Muscle layer of duodenum (tissue), 2 donors: ENCODE measurements around the gene CTNNBL1.

Experiments used
- H3K27ac ChIP-seq: one replicate; pipeline ENCODE4 v1.7.0; 2013; ENCODE audit warnings: mild to moderate bottlenecking, low read length
- H3K27me3 ChIP-seq: one replicate; pipeline ENCODE4 v1.7.0; 2013; ENCODE audit warnings: low read depth, mild to moderate bottlenecking, control low read depth, low read length
- H3K36me3 ChIP-seq, 2 donors: one replicate each; pipeline ENCODE4 v1.7.0; 2013; ENCODE audit warnings: low read length in 2 of 2, control low read depth in 1 of 2, mild to moderate bottlenecking in 1 of 2; ENCODE audit not compliant: insufficient read depth in 2 of 2, control insufficient read depth in 1 of 2
- H3K4me1 ChIP-seq, 2 donors: one replicate each; pipeline ENCODE4 v1.7.0; 2013; ENCODE audit warnings: low read length in 2 of 2, mild to moderate bottlenecking in 2 of 2, control low read depth in 1 of 2, moderate library complexity in 1 of 2; ENCODE audit not compliant: insufficient read depth in 2 of 2, control insufficient read depth in 1 of 2
- H3K4me3 ChIP-seq, 2 donors: one replicate each; pipeline ENCODE4 v1.7.0; 2013; ENCODE audit warnings: low read length in 2 of 2, low read depth in 1 of 2, mild to moderate bottlenecking in 1 of 2
- H3K9me3 ChIP-seq, 2 donors: one replicate each; pipeline ENCODE4 v1.7.0; 2013; ENCODE audit warnings: low read length in 2 of 2, control low read depth in 1 of 2, mild to moderate bottlenecking in 1 of 2; ENCODE audit not compliant: control insufficient read depth in 1 of 2
- donor health status: healthy.

CTNNBL1 gene

GRCh38 chr20:37867289-37868195 lies 173.7 kb downstream of the CTNNBL1 start:
- H3K27ac ChIP-seq, result no peak overlapping the region
- H3K4me1 ChIP-seq, result peaks cover 0 to 10% of the 10 kb centered on the region in 2 donors
- no peaks in the 10 kb centered on the region for H3K9me3 ChIP-seq
- peaks cover 0 to 35% of the 10 kb centered on the region in 2 donors for H3K36me3 ChIP-seq
- H3K27me3 ChIP-seq, result no peaks in the 10 kb centered on the region
- no peak overlapping the region for H3K4me3 ChIP-seq

DNA sequence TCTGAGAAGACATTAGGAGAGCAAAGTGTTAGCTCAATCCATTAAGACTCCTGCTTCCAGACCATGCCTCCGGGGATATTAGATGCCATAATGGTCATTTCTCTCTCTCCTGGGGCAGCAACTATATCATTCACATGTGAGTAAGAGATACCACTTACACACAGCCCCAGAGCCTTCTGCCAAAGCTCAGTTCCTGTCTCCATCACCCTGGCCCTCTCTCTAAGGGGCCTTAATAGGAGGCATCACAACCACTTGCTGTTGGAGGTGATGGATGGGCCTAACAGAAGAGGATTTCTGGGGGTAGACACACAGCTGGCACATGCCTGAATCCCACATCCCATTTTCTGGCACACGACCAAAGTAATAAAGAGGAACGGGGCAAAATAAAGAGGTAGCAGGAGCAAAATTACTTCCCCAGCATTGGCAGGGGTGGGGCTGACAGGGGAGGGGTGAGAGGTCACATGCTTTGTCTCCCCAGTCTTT lies 175.1 kb downstream of the CTNNBL1 start:
- H3K36me3 ChIP-seq, result peaks cover 6 to 48% of the 10 kb centered on the region in 2 donors

DNA sequence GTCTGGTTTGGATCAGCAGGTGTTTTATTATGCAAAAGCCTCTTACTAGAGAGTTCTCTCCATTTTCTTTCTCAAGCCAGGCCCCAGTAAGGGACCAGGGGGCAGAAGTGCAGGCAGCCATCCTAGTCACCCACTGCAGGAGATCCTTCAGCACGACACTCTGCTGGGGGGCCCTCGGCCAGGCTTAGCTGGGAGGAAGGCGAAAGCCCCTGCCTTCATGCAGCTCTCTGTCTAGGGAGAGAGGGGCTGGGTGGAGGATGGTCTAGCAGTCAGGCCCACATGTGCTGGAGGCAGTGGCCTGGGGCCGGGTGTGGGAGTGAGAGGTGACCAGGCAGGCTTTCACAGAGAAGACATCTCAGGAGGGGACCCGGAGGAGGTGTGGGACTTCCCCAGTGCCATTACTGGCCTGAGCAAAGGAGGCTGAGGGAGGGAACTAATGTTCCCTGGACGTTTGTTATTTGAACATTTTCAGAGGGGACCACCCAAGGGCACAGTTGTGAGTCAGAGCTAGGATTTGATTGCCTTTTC lies 175.6 kb downstream of the CTNNBL1 start:
- H3K27ac ChIP-seq, result no peak overlapping the region

More for the DNA sequence above, 175.1 kb downstream of the CTNNBL1 start:
- Histone ChIP-seq H3K4me3 (no peak overlapping the region), H3K27me3 (no peaks in the 10 kb centered on the region), H3K27ac (no peak overlapping the region), H3K4me1 (peaks cover 0 to 10% of the 10 kb centered on the region in 2 donors), H3K9me3 (no peaks in the 10 kb centered on the region)

DNA sequence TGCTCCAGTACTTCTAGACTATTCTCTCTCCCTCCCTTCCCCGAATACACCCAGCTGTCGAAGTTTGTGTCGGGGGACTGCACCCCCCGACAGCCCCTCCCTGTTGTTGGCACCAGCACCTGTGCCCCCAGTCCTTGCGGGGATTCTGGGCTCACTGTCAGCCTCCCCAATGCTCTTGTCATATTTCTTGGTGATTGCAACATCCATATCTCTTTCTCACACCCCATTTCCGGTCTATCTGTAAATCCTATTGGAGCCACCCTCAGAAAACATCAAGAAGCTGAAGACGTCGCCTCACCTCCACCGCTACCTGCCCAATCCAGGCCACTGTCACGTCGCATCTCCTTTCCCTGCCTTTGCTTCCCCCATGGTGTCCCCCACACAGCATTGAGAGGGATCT lies 176.5 kb downstream of the CTNNBL1 start:
- Histone ChIP-seq H3K4me3 (no peak overlapping the region), H3K27ac (no peak overlapping the region), H3K9me3 (no peaks in the 10 kb centered on the region), H3K27me3 (no peaks in the 10 kb centered on the region), H3K36me3 (peaks cover 13 to 55% of the 10 kb centered on the region in 2 donors), H3K4me1 (peaks cover 0 to 10% of the 10 kb centered on the region in 2 donors)

More for the DNA sequence above, 175.6 kb downstream of the CTNNBL1 start:
- Histone ChIP-seq H3K4me3 (no peak overlapping the region), H3K4me1 (peaks cover 0 to 10% of the 10 kb centered on the region in 2 donors), H3K36me3 (peaks cover 11 to 52% of the 10 kb centered on the region in 2 donors), H3K27me3 (no peaks in the 10 kb centered on the region), H3K9me3 (no peaks in the 10 kb centered on the region)

DNA sequence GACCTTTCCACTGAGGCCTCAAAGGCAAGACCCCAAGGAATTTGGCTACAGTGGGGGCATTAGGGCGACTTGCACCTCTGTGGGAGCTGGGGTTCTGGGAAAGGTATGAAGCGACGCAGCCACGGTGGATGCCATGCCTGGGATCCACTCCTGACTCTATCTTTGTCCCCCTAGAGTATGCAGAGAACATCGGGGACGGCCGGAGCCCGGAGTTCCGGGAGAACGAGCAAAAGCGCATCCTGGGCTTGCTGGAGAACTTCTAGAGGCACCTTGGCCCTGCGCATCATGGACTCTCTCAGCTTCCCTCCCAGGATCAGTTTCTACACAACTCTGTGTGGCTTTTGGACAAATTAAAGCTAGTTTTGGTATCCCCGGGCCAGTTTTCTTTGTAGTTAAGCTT lies 177.9 kb downstream of the CTNNBL1 start:
- Histone ChIP-seq H3K27ac (no peak overlapping the region), H3K4me1 (peaks cover 0 to 10% of the 10 kb centered on the region in 2 donors), H3K27me3 (no peaks in the 10 kb centered on the region), H3K36me3 (peaks cover 13 to 55% of the 10 kb centered on the region in 2 donors), H3K9me3 (no peaks in the 10 kb centered on the region), H3K4me3 (no peak overlapping the region)

DNA sequence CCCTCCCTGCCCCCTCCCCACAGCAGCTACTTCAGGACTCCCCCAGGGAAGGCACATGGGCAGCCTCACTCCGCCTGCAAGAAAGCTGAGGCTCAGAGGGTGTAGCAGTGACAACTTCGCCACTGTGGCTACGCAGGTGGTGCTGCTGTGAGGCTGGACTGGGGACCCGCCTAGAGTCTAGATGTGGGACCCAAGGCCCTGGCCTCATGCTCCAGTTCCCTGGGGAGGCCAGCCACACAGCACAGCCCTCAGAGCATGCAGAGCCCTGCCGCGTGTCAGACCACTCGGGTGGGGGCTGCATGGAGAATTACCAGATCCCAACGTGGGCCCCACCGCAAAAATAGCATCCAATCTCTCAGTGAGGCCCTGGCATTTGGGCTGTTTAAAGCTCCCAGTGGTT lies 178.3 kb downstream of the CTNNBL1 start:
- H3K36me3 ChIP-seq, result peaks cover 13 to 55% of the 10 kb centered on the region in 2 donors
- no peak overlapping the region for H3K27ac ChIP-seq
- no peaks in the 10 kb centered on the region for H3K27me3 ChIP-seq
- no peaks in the 10 kb centered on the region for H3K9me3 ChIP-seq
- no peak overlapping the region for H3K4me3 ChIP-seq
- peaks cover 0 to 10% of the 10 kb centered on the region in 2 donors for H3K4me1 ChIP-seq

GRCh38 chr20:37873884-37874283 lies 180.1 kb downstream of the CTNNBL1 start:
- Histone ChIP-seq H3K4me1 (no peaks in the 10 kb centered on the region), H3K27ac (no peak overlapping the region), H3K27me3 (no peaks in the 10 kb centered on the region), H3K4me3 (no peak overlapping the region), H3K36me3 (peaks cover 13 to 55% of the 10 kb centered on the region in 2 donors), H3K9me3 (no peaks in the 10 kb centered on the region)

GRCh38 chr20:37875460-37876175 lies 181.8 kb downstream of the CTNNBL1 start:
- Histone ChIP-seq H3K27ac (no peak overlapping the region), H3K9me3 (no peaks in the 10 kb centered on the region), H3K4me3 (no peak overlapping the region), H3K4me1 (no peaks in the 10 kb centered on the region), H3K36me3 (peaks cover 13 to 45% of the 10 kb centered on the region in 2 donors), H3K27me3 (no peaks in the 10 kb centered on the region)

DNA sequence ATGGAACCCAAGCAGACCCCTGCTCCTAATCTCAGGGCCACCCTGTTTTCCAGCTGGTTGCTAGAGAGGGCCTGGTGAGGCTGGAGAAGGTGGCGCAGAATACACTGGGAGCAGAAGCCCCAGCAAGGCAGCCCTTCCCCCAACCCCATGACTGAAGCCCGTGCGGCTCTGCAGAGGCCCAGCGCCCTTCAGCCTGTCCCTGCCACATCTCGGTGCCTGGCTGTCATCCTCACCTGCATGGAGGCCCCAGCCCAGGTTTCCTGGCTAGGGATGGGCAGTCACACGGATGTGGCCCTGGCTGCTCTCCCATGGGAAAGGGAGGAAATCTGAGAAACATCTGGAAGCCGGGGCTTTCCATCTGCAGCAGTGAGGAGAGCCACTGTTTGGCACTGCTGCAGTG lies 183.0 kb downstream of the CTNNBL1 start:
- Histone ChIP-seq H3K4me3 (no peak overlapping the region), H3K4me1 (no peaks in the 10 kb centered on the region), H3K9me3 (no peaks in the 10 kb centered on the region), H3K27me3 (no peaks in the 10 kb centered on the region), H3K36me3 (peaks cover 13 to 33% of the 10 kb centered on the region in 2 donors), H3K27ac (no peak overlapping the region)

- no peaks in the 10 kb centered on the region for H3K9me3 ChIP-seq
- no peak overlapping the region for H3K4me3 ChIP-seq
- no peak overlapping the region for H3K27ac ChIP-seq
- no peaks in the 10 kb centered on the region for H3K4me1 ChIP-seq
- H3K27me3 ChIP-seq, result no peaks in the 10 kb centered on the region
- H3K36me3 ChIP-seq, result peaks cover 13 to 21% of the 10 kb centered on the region in 2 donors
Observed at GRCh38 chr20:37877832-37878772, 184.3 kb downstream of the CTNNBL1 start.
